IMR-90 (cell line): ENCODE measurements around the gene PPAT. TPM values are rescaled to one million over a fixed set of nuclear protein-coding genes. Genes with fewer than 3 reads are reported as not detected.

Experiments used
- ATAC-seq: fragments of 200-7000 bp; cut with Tn5 transposase; 2 replicates; pipeline ENCODE4 v1.9.1; 2020; ENCODE audit warnings: low read depth, mild to moderate bottlenecking, moderate library complexity
- BruUV-seq: library from RNA; stranded (reverse); fragments of 400-500 nt; replicated peaks from 2 replicates; lab custom pipeline; 2021; lab: Mats Ljungman, UMichigan
- CTCF ChIA-PET: fragments of 300-600 bp; formaldehyde crosslinking; extraction: SDS; loops from one replicate; lab custom pipeline; 2021; ENCODE audit warnings: antibody characterized with exemption; lab: Yijun Ruan, JAX
- POLR2A ChIA-PET: fragments of 300-600 bp; sonication (Branson Sonifier 250); formaldehyde crosslinking; loops from one replicate; lab custom pipeline; 2022; ENCODE audit warnings: antibody characterized with exemption; ENCODE audit not compliant: unreplicated experiment; lab: Charles Lee
- DNase-seq: peaks from one replicate; pipeline ENCODE4 v3.0.0; 2013
- H2AFZ ChIP-seq: replicated peaks from 2 replicates; pipeline ENCODE3; 2013; ENCODE audit warnings: low read length, mild to moderate bottlenecking; ENCODE audit not compliant: poor library complexity
- H2AK5ac ChIP-seq: 2 replicates; pipeline ENCODE4 v1.6.1; 2013; ENCODE audit warnings: low read depth, low read length, inconsistent platforms
- H2AK9ac ChIP-seq: replicated peaks from 2 replicates; pipeline ENCODE3; 2013; ENCODE audit warnings: mild to moderate bottlenecking, low read depth, low read length, moderate library complexity; ENCODE audit not compliant: poor library complexity
- H2BK120ac ChIP-seq: 2 replicates; pipeline ENCODE4 v1.6.1; 2013; ENCODE audit warnings: low read depth, low read length, inconsistent platforms
- H2BK15ac ChIP-seq: 3 replicates; pipeline ENCODE4 v1.6.1; 2013; ENCODE audit warnings: low read depth, low read length, inconsistent platforms
- H2BK20ac ChIP-seq: 2 replicates; pipeline ENCODE4 v1.6.1; 2013; ENCODE audit warnings: low read depth, mild to moderate bottlenecking, inconsistent platforms, low read length, moderate library complexity
- H2BK5ac ChIP-seq: 2 replicates; pipeline ENCODE4 v1.6.1; 2013; ENCODE audit warnings: mild to moderate bottlenecking, low read depth, low read length, inconsistent platforms; ENCODE audit not compliant: poor library complexity, severe bottlenecking
- H3K14ac ChIP-seq: replicated peaks from 2 replicates; pipeline ENCODE4 v1.6.1; 2013; ENCODE audit warnings: low read depth, low read length, inconsistent platforms
- H3K18ac ChIP-seq: 2 replicates; pipeline ENCODE4 v1.6.1; 2013; ENCODE audit warnings: low read depth, low read length, control low read depth
- H3K23ac ChIP-seq: 2 replicates; pipeline ENCODE4 v1.6.1; 2013; ENCODE audit warnings: low read depth, low read length, inconsistent platforms
- H3K27ac ChIP-seq: 2 replicates; pipeline ENCODE4 v1.5.1; 2013; ENCODE audit warnings: mild to moderate bottlenecking, control low read depth, low read length; ENCODE audit not compliant: insufficient read depth
- H3K27me3 ChIP-seq: 2 replicates; pipeline ENCODE4 v1.6.1; 2013; ENCODE audit warnings: low read length; ENCODE audit not compliant: control insufficient read depth, insufficient read depth
- H3K36me3 ChIP-seq: 2 replicates; pipeline ENCODE4 v1.6.1; 2013; ENCODE audit warnings: low read length, mixed read lengths; ENCODE audit not compliant: control insufficient read depth, insufficient read depth
- H3K4ac ChIP-seq: 2 replicates; pipeline ENCODE4 v1.6.1; 2013; ENCODE audit warnings: low read depth, low read length, inconsistent platforms
- H3K4me1 ChIP-seq: 2 replicates; pipeline ENCODE4 v1.6.1; 2013; ENCODE audit warnings: low read length, mixed read lengths; ENCODE audit not compliant: control insufficient read depth, insufficient read depth
- H3K4me2 ChIP-seq: 2 replicates; pipeline ENCODE4 v1.6.1; 2013; ENCODE audit warnings: low read depth, mild to moderate bottlenecking, control low read depth, low read length, moderate library complexity
- H3K4me3 ChIP-seq: 2 replicates; pipeline ENCODE4 v1.5.1; 2013; ENCODE audit warnings: low read depth, mild to moderate bottlenecking, control low read depth, low read length, moderate library complexity; ENCODE audit not compliant: insufficient read depth
- H3K56ac ChIP-seq: 2 replicates; pipeline ENCODE4 v1.6.1; 2013; ENCODE audit warnings: low read length, inconsistent platforms; ENCODE audit not compliant: insufficient read depth; ENCODE audit errors: extremely low read depth
- H3K79me1 ChIP-seq, 2 experiments: 2 replicates each; pipeline ENCODE4 v1.6.1; 2013; ENCODE audit warnings: low read length in 2 of 2, inconsistent platforms in 1 of 2, low read depth in 1 of 2
- H3K9ac ChIP-seq: 2 replicates; pipeline ENCODE4 v1.6.1; 2013; ENCODE audit warnings: low read depth, low read length, control low read depth
- H3K9me1 ChIP-seq: 2 replicates; pipeline ENCODE4 v1.6.1; 2013; ENCODE audit warnings: low read length, inconsistent platforms; ENCODE audit not compliant: insufficient read depth
- H3K9me3 ChIP-seq: 2 replicates; pipeline ENCODE4 v1.6.1; 2013; ENCODE audit warnings: low read length; ENCODE audit not compliant: control insufficient read depth, insufficient read depth
- H4K20me1 ChIP-seq: 2 replicates; pipeline ENCODE4 v1.6.1; 2013; ENCODE audit warnings: low read length, inconsistent platforms; ENCODE audit not compliant: insufficient read depth
- H4K5ac ChIP-seq: 2 replicates; pipeline ENCODE4 v1.6.1; 2013; ENCODE audit warnings: mild to moderate bottlenecking, low read depth, low read length, control low read depth
- H4K8ac ChIP-seq, 2 experiments: 2 replicates each; pipeline ENCODE4 v1.6.1; 2013; ENCODE audit warnings: low read depth in 2 of 2, low read length in 2 of 2, control low read depth in 1 of 2, inconsistent platforms in 1 of 2
- H4K91ac ChIP-seq: 2 replicates; pipeline ENCODE4 v1.6.1; 2013; ENCODE audit warnings: low read depth, low read length, inconsistent platforms; ENCODE audit not compliant: insufficient read depth
- BHLHE40 ChIP-seq: fragments of 150-350 bp; IDR thresholded peaks from 2 replicates; pipeline ENCODE4 v1.6.1; 2016; ENCODE audit warnings: mild to moderate bottlenecking, low read depth, low read length
- RAD21 ChIP-seq: IDR thresholded peaks from 2 replicates; pipeline ENCODE4 v1.6.1; 2012; ENCODE audit warnings: low read length, improper control_type of control experiment
- WGBS, 2 experiments: methylation state at CpG; one replicate each; pipeline versions ENCODE4 v1.1.5 to v1.1.7; 2013; ENCODE audit warnings: missing lambda C conversion rate in 2 of 2; ENCODE audit not compliant: insufficient read length in 1 of 2; ENCODE audit errors: extremely low coverage in 2 of 2; 5-methylcytosine and 5-hydroxymethylcytosine counted together
- dilution Hi-C: fragments of 300-500 bp; cut with HindIII; formaldehyde crosslinking; loops from one replicate; pipeline ENCODE4 v1.14.3; 2018; ENCODE audit warnings: low sequenced_read_pairs; ENCODE audit not compliant: unreplicated experiment
- in situ Hi-C: fragments of 300-500 bp; cut with MboI; formaldehyde crosslinking; loops from 3 replicates; pipeline ENCODE4 v1.14.3; 2019; ENCODE audit warnings: low sequenced_read_pairs, inconsistent platforms, mixed read lengths
- intact Hi-C: fragments of 100-400 bp; cut with micrococcal nuclease; formaldehyde crosslinking; loops from 2 replicates; pipeline ENCODE4 v1.10.0; 2022
- polyA plus RNA-seq, 3 experiments: library from polyadenylated mRNA; depleted of rRNA; stranded (reverse); fragments of >200 nt; gene quantifications; 2 replicates each; pipeline ENCODE4 v1.2.3, GENCODE V29; 2012; ENCODE audit warnings: low replicate concordance in 1 of 3
- total RNA-seq: library from RNA; depleted of rRNA; stranded (reverse); fragments of >200 nt; gene quantifications from 2 replicates; pipeline ENCODE4 v1.2.3, GENCODE V29; 2012

PPAT gene
- total and polyA plus RNA-seq, 2 of the 4 experiments (the other 2 are of a cell fraction): 7.0 to 21.1 TPM

- POLR2A ChIA-PET: no interaction called here
Observed at GRCh38 chr4:56444719-56445118, 9.3 kb upstream of the PPAT start.

More at GRCh38 chr4:56444719-56445118, 9.3 kb upstream of the PPAT start:
- Histone ChIP-seq H2BK20ac (no peak overlapping the region), H3K79me1 (peaks cover 18 to 35% of the 10 kb centered on the region in 2 experiments; a peak in 3 of 4 replicates), H3K9me1 (peaks cover 2% of the 10 kb centered on the region; the same call in 1 of the 2 replicates), H2BK15ac (no peak overlapping the region), H4K91ac (no peak overlapping the region), H3K27ac (no peak overlapping the region), H3K56ac (no peak overlapping the region), H3K4me3 (no peak overlapping the region), H2AFZ (no peak overlapping the region), H3K4me2 (no peak overlapping the region), H2BK120ac (no peak overlapping the region), H3K18ac (no peak overlapping the region), H3K23ac (no peak overlapping the region), H3K9ac (no peak overlapping the region), H3K4ac (no peak overlapping the region), H4K5ac (no peak overlapping the region), H3K4me1 (no peaks in the 10 kb centered on the region), H3K36me3 (peaks cover 8% of the 10 kb centered on the region), H3K27me3 (no peaks in the 10 kb centered on the region), H4K20me1 (peaks cover 10% of the 10 kb centered on the region), H2BK5ac (no peak overlapping the region), H2AK9ac (no peak overlapping the region), H3K9me3 (no peaks in the 10 kb centered on the region), H3K14ac (no peak overlapping the region), H4K8ac (no peak overlapping the region), H2AK5ac (no peak overlapping the region)
- ATAC-seq (no peak), DNase-seq (no peak)
- no CpG with 5 or more reads among the region's 2 CpGs for WGBS, 2 experiments
- dilution Hi-C loops: no loop called here
- CTCF ChIA-PET: no interaction called here
- no TSS peak for BruUV-seq
- in situ Hi-C loops: no loop called here
- intact Hi-C loops: loop anchor here (2.0 kb wide), 1 partner anchor 14 kb away; no protein-coding TSS in a partner anchor
- TF ChIP-seq BHLHE40 (no peak), RAD21 (no peak)
